PFSK-1 (cell line): ENCODE results near the gene SLC25A38.

Source experiments
- FOXP2 ChIP-seq: optimal IDR thresholded peaks from 2 replicates; pipeline ENCODE3; 2011; ENCODE audit warnings: borderline replicate concordance, control low read depth, inconsistent platforms; ENCODE audit not compliant: insufficient read depth; ENCODE audit errors: extremely low read length, extremely low read depth
- POLR2AphosphoS5 ChIP-seq: IDR thresholded peaks from 2 replicates; pipeline ENCODE4 v1.6.1; 2012; ENCODE audit warnings: low read depth, mild to moderate bottlenecking, control low read depth, low read length, moderate library complexity
- SIN3A ChIP-seq: IDR thresholded peaks from 2 replicates; pipeline ENCODE4 v1.6.1; 2012; ENCODE audit warnings: mild to moderate bottlenecking, low read length, moderate library complexity, borderline replicate concordance; ENCODE audit not compliant: insufficient read depth
- TAF1 ChIP-seq: IDR thresholded peaks from 2 replicates; pipeline ENCODE4 v1.6.1; 2012; ENCODE audit warnings: low read length, control low read depth, borderline replicate concordance; ENCODE audit not compliant: insufficient read depth
- TF ChIP-seq, protein P1 (sequence below), 2 experiments: IDR thresholded peaks; 2 replicates each; pipeline versions ENCODE4 v1.6.1 to v1.8.0; 2011 to 2012; ENCODE audit warnings: low read depth in 2 of 2, low read length in 2 of 2, control low read depth in 1 of 2, inconsistent platforms in 1 of 2, mild to moderate bottlenecking in 1 of 2, moderate library complexity in 1 of 2; ENCODE audit not compliant: insufficient read depth in 1 of 2

GRCh38 chr3:39427506-39427905 is 44.3 kb downstream of the SLC25A38 start:
- TF ChIP-seq POLR2AphosphoS5 (no peak), TAF1 (no peak), SIN3A (no peak), FOXP2 (no peak)
- TF ChIP-seq, protein P1, sequence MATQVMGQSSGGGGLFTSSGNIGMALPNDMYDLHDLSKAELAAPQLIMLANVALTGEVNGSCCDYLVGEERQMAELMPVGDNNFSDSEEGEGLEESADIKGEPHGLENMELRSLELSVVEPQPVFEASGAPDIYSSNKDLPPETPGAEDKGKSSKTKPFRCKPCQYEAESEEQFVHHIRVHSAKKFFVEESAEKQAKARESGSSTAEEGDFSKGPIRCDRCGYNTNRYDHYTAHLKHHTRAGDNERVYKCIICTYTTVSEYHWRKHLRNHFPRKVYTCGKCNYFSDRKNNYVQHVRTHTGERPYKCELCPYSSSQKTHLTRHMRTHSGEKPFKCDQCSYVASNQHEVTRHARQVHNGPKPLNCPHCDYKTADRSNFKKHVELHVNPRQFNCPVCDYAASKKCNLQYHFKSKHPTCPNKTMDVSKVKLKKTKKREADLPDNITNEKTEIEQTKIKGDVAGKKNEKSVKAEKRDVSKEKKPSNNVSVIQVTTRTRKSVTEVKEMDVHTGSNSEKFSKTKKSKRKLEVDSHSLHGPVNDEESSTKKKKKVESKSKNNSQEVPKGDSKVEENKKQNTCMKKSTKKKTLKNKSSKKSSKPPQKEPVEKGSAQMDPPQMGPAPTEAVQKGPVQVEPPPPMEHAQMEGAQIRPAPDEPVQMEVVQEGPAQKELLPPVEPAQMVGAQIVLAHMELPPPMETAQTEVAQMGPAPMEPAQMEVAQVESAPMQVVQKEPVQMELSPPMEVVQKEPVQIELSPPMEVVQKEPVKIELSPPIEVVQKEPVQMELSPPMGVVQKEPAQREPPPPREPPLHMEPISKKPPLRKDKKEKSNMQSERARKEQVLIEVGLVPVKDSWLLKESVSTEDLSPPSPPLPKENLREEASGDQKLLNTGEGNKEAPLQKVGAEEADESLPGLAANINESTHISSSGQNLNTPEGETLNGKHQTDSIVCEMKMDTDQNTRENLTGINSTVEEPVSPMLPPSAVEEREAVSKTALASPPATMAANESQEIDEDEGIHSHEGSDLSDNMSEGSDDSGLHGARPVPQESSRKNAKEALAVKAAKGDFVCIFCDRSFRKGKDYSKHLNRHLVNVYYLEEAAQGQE (IDR thresholded peaks at IDR 0.05; ENCODE audit: insufficient read depth in 1 of 2, low read depth in 2 of 2, low read length in 2 of 2): no peak
